HG03025 (cell line): ENCODE measurements around the gene DENND1A.

Experiments
- ATAC-seq: cut with Tn5 transposase; IDR thresholded peaks from one replicate; pipeline ENCODE4 v1.9.1; 2021; ENCODE audit warnings: mild to moderate bottlenecking, moderate library complexity; ENCODE audit not compliant: unreplicated experiment, low FRiP score

Gene DENND1A

DNA sequence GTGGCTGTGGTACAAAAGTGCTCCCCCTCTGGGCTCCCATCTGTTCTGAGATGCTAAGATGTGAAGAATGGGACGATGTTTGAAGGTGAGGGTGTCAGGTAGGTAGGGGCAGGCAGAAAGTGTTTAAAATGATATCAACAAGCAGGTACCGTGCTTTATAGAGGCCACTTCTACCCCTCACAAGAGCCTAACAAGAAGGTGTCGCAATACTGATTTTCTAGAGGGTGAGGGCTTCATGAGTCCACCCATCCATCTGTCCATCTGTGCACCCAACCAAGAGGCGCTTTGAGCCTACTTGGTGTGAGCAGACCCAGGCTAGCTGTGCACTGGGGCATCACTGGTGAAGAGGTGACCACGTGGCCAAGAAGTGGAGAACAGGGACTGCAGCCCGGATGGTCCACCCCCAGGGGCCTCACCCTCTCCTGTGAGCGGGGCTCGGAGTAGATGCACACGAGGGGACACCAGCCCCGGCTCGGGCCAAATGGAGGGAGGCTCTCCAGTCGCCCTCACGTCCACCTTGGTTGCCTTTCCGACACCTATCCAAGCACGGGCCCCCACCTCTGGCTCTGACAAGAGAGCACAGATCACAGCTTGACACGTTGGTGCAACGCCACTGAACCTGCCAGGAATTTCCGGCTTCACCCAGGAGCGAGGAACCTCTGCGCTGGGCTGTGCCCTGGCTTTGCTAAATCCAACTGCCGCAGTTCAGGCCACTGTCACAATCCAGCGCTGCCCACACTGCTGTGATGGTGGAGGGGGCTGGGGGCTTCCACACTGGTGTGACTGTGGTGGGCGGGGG lies 539.4 kb downstream of the DENND1A start:
- ATAC-seq = no peak

DNA sequence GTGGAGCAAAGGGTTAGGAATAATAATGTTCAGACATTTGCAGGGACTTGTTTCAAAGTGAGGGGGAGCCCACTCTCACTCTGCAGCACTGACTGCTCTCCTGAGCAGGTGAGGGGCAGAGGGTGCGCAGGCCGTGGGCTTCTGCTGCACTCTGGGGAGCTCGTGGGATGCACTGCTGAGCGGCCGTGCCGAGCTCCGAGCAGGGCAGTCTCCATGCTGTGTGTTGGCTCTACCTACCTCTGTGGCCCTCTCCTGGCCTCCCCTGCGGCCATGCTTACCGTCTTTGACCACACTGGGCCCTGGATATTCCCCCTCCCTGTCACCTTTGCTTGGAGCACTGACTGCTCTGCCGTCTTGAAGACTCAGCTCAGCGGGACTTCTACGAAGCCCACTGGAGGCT lies 540.2 kb downstream of the DENND1A start:
- no peak for ATAC-seq

DNA sequence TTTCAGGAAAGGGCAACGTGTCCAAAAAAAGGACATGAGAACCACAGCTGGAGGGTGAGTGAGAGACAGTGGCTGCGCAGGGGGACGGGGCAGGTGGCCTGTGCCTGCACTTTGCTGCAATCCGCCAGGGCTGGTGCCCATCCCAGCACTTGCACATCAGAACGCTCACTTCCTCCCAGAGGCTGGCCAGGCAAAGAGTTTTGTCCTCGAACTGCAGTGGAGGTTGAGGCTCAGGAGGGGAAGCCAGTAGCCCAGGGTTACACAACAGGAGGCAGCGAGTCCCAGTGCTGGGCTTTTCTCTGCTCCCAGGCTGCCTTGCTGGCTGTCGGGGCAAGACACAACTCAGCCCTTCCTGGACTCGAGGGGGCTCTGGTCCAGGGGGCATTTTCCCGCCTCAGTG lies 540.9 kb downstream of the DENND1A start:
- no peak for ATAC-seq

DNA sequence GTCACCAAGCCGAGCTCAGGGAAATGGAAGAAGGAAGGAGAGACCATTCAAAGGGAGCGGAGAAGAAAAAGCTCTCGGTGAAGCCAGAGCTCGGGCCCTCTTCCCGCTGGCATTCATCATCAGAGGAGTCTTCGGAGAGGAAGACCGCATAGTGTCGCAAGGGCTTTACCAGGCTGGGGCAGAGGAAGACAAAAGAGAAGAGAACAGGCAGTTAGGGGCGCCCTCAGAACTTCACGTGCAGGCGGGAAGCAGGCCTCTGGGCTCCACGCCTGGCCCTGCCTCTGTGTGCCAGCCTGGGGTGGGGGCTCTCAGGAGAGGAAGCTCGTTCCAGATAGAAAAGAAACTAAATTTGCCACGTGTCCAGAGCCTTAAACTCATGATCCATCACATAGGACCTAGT lies 542.2 kb downstream of the DENND1A start:
- no peak for ATAC-seq

DNA sequence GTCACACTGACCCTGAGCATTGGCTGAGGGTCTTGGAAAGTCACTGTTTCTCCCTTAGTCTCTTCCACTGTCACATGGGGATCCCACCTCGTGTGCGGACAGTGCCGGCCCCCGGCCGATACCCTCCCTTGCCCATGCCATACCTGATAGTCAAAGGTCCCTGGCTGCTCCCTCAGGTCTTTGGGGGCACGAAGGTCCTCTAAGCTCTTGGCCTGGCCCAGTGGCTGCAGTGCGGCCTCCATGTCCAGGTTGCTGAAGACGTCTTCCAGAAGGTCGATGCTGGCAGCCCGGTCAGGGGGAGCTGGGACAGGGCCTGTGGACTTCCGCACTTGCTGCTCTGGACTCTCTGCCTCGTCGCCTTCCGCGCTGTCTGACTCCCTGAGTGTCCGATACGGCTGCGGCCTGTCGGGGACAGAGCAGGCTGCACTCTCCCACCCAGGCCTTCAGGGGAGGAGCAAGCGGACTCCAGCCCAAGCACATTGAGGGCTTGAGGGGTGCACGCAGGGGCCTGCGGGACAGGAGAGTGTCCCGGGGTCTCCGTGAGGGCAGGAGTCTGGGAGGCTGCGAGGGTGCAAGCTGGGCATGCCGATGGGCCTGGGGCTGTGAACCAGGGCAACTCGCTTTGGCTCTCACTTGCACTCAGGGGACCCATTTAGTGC lies 546.3 kb downstream of the DENND1A start:
- no peak for ATAC-seq

DNA sequence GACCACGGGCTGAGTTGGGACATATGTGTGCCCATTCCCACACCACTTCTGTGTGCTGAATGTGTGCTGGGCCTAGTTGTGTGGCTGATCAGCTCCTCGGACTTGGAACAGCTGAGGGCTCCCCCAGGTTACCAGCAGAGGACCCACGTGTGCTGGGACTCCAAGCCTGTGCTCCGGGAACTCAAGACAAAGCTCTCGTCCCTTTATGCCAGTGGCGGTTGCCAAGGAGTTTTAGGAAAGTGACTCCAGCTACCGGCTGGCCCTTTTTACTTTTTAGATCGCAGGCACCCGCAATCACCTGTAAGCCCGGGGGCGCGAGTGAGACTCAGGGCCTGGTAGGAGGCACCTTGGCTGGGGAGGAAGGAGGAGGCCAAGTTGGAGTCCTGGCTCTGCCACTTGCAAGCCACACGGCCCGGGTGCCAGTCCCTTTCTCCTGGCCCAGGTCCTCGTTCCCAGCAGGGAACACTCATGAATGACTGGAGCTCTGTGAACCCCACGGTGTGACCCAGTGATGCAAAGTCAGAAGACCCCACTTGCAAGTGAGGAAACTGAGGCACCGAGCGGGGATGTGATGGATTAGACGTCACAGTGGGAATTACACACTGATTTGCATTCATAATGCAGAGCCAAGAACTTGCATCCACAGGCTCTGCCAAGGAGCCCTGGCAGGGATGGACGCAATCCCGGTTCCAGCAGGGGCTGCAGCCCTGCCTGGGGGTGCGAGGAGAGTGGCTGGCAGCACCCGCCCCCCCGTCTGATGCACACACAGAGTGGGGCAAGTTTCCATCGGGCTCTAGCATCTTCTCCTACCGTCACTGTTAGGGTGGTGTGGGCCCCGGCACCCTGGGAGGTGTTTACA lies 547.0 kb downstream of the DENND1A start:
- no peak for ATAC-seq

DNA sequence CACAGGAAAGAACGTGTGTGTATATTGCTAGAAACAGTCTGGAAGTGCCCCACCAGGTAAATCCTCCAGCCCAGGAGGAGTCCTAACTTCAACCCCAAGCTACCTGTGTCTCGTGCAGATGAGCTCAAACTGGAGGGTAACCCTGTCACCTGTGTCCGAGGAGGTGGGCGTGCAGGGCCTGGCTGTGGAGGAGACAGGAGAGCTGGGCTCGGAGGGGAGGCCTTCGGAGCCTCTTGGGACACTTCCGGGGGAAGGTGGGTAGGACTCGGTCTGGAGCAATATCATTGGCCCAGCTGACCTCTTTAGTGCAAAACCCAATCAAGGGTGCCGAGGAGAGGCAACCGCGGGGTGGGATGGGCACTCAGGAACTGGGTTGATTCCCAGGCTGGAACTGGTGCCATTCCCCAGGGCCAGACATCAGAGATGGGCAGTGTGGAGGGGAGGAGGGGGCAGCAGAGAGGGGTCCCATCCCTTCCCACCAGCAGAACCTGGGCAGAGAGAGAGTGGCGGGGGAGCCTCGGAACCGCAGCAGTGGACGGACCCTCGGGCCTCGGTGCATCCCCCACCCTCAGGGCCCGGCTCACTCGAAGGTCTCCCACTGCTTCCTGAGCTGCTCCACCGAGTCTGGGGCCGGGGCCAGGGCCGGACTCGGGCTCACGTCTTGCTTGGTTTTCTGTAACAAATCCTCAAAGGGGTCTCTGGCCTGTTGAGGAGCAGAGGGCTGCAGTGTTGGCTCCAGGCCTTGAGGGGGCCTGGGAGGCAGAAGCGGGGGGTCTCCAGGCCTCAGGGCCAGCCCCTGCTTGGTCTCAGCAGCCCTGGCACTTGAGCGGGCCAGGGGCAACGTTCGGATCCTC lies 548.8 kb downstream of the DENND1A start:
- no peak for ATAC-seq

DNA sequence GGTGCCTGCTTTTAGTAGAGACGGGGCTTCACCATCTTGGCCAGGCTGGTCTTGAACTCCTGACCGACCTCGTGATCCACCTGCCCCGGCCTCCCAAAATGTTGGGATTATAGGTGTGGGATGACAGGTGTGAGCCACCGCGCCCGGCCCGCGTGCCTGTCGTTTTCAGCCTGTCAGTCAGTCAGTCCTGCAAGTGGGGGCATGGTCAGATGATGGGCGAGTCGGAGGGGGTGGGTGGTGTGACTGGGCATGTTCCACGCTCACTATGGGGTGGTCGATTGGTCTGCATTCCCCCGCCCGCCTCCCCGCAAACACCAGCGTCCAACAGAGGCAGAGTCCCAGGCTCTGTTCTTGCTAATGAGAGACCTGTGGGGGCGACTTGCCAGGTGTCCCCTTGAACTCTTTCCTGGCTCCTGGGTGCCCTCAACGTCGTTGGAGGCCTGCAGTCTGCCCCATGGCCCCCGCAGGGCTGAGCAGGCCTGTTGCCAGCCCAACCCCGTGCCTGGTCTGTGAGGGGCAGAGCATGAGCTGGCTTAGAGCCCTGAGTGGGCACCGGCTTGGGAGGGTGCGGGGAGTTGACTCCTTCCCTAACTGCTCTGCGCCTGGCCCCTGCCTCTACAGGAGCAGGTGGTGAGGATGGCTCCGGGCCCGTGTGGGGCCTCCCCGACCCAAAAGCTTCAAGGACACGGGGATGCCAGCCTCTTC lies 550.8 kb downstream of the DENND1A start:
- no peak for ATAC-seq

DNA sequence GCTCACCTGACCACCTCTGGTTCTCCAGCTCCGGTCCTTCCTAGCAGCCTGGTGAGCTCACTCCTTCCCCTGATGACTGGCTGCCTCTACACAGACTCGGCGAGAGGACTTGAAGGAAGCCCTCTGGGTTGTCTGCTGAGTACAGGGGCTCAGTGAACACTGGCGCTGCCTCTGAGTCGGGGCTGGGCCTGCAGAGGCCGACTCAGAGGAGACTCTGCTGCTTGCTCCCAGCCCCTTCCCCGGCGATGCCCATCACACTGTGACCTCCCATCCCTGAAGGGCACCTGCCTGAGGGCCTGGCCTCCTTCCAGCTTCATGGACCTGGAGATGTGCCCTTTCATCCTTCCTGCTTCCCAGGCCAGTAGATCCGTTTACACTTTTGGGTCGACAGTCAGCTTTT lies 551.9 kb downstream of the DENND1A start:
- ATAC-seq = no peak

DNA sequence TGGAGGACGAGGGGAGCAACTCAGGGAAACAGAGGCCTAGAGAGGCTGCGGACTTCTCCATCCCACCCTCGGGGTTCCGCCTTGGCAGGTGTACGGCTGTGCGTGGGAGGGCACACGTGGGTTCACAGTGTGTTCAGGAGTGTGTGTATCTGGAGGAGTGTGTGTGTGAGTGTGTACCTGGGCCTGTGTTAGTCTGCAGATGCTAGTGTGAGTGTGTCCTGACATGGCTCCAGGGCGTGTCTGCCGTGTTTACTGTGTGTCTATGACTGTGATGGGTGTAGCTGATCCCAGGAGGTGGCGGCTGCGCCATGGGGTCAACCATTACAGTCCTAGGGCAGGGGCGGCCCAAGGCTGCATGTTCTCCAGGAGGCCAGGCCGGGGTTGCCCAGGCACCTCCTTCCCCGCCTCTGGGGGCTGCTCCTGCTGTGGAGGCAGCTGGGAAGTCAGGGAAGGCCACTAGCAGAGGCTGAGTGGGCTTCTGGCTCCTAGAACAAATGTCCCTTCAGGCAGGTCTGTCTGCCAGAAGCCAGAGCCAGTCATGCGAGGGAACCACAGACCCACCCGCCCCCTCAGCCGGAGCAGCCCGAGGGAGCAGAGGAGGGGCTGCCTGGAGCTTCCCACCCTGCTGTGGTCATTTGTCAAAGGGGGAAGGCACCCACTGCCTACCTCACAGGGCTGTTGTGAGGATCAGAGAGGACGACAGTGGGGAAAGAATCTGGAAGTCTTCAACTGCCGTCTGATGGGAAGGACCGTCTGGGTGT lies 552.5 kb downstream of the DENND1A start:
- no peak for ATAC-seq

DNA sequence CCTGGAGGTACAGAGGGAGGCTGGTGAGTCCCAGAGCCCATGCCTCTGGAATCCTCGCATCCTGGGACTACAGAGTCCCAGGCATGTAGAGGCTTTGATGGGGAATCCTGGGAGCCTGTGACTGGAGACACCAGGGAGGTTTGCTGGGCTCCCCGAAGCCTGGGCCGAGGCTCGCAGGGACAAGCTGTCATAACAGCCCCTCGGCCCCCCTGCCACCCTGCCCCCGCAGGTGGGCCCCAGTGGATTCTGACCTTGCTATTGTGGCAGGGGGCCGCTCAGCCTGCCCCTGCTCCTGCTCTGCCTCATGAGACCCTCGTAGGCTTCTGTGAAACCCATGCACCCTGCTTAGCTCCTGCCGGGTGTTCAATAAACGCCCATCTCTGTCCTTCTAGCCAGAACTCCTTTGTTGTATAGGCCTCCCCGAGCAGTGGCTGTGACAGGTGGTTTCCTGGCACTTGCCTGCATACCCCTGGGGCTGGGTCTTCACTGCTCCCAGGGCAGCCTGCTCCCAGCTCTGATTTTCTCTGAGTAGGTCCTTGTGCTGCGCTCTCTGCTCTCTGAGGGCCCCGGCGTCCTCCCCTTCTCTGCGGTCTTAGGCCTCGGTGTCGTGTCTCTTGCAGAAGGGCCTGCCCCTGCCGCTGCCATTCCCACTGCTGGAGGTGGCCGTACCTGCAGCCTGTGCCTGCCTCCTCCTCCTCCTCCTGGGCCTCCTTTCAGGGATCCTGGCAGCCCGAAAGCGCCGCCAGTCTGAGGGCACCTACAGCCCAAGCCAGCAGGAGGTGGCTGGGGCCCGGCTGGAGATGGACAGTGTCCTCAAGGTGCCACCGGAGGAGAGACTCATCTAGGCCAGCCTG lies 553.5 kb downstream of the DENND1A start:
- ATAC-seq = no peak

DNA sequence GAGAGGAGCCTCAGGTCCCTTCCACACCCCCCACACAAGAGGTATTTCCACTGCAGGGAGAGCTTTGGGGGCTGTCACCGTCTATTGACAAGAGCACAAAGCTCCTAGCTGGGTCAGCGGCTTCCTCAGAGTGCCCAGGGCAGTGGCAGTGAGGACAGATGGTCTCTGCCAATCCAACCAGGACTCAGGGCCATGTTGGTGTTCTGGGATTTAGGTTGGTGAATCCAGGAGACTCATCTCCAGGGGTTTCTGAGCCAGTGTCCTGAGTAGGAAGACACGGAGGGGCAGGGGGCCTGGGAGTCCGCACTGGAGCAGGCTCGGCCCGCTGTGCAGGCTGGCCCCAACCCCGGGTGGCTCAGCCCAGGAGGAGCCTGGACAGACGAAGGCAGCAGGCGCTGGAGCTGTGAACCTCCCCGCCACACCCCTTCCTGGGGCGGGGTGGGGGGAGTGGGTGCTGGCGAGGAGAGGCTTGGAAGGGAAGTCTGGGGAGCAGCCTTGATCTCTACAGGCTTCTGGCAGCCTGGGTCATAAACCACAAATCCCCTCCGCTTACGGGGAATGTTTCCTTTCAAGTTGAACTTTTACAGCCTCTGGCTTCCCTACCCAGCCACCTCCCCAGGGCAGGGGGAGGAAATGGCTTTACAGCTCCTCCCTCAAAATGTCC lies 554.3 kb downstream of the DENND1A start:
- no peak for ATAC-seq

DNA sequence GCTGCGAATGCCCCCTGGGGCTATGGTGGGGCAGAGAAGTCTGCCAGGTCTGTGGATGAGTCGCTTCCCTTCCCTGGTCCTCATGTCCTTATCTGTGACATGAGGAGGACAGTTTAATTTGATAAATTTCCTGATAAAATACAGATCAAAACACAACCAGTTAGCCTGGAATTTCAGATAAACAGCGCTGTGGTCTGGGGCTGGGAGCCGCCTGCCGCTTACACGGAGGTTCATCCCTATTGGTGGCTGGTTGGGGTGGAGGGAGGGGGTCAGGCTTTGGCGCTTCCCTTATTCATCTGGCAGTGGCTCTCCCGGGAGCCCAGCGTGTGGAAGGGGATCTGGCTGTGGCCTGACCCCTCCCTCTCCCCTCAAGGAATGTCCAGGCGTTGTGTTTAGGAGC lies 556.0 kb downstream of the DENND1A start:
- ATAC-seq = no peak

DNA sequence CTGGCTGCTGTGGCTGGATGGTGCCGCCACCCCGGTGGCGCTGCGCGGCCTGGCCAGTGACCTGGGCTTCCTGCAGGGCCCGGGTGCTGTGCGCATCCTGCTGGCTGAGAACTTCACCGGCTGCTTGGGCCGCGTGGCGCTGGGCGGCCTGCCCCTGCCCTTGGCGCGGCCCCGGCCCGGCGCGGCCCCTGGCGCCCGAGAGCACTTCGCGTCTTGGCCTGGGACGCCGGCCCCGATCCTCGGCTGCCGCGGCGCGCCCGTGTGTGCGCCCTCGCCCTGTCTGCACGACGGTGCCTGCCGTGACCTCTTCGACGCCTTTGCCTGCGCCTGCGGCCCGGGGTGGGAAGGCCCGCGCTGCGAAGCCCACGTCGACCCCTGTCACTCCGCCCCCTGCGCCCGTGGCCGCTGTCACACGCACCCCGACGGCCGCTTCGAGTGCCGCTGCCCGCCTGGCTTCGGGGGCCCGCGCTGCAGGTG lies 556.4 kb downstream of the DENND1A start:
- no peak for ATAC-seq

DNA sequence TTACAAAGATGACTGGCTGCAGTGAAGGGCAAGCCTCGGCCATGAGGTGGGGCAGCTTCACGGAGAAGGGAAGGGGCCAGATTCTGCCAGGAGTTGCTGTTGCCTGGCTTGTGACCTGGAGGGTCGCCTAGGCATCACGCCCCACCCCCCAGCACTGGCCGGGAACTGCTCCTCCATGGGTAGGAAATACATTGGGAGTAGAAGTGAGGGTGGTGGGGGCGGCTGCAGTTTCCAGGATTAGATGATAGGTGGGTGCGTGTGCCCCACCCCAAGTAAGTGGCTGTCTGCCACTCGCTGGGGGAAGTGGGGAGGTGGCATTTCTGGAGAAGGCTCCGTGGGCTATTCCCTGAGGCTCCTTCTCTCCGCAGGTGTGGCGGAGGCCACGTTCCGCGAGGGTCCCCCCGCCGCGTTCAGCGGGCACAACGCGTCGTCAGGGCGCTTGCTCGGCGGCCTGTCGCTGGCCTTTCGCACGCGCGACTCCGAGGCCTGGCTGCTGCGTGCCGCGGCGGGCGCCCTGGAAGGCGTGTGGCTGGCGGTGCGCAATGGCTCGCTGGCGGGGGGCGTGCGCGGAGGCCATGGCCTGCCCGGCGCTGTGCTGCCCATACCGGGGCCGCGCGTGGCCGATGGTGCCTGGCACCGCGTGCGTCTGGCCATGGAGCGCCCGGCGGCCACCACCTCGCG lies 557.0 kb downstream of the DENND1A start:
- no peak for ATAC-seq

DNA sequence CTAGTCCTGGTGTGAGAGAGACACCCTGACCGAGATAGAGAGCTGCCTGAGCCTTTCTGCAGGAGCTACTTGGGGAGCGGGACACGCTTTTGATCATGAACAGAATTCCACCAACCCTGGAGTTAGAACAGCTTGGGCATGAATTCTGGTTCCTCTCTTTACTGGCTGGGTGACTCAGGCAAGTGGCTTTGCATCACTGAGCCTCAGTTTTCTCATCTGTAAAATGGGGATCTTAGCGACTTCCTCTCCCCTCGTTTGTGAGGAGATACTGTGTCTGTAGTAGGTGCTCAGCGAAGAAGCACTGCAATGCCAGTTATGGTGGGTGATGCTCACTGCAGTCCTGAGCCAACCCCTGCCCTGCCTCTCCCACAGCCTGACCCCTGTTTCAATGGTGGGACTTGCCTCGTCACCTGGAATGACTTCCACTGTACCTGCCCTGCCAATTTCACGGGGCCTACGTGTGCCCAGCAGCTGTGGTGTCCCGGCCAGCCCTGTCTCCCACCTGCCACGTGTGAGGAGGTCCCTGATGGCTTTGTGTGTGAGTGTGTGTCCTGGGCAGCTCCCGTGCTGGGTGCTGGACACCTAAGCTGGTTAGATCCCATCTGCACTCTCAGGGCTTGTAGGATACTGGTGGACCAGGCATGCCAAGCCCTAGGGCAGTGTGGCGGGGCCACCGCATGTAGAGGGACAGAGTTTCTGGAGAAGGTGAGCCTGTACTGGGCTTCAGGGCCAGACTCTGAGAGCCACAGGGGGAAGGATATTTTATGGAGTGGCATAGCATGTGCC lies 557.9 kb downstream of the DENND1A start:
- no peak for ATAC-seq
